ACHN (cell line): Measurements from ENCODE around the gene ULBP1.
"Not testable (repeated sequence)": the region's sequence is repeated elsewhere in the genome, so short reads cannot be mapped to it uniquely, and the experiment has no call there.

Source experiments
- DNase-seq: peaks from one replicate; pipeline ENCODE4 v3.0.0-alpha.2; 2015
- in situ Hi-C: cut with HindIII; loops from 2 replicates; pipeline ENCODE4 v1.10.0; 2017; ENCODE audit warnings: low sequenced_read_pairs, low pct_ligation_motif_present, low pct_unique_long_range_greater_than_20kb

The ULBP1 gene

DNA sequence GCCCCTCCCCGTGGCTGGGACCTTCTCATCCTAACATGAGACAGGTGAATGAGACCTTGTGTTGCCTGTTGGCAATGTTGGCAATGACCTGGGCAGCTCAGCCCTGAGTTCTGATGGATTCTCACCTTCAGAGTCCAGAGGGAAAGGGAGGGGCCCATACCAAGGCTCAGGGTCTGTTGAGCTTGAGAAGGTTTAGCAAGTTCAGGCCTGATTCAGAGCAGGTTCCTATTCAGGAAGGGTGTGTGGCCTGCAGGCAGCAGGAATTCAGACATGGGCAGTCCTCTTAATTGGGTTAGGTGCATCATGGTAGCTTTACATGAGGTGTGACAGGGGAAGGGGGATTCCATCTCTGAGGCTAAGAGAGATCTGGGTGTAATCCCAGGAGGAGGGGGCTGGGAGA lies 16.2 kb upstream of the ULBP1 start:
- in situ Hi-C loops = not testable (repeated sequence)

GRCh38 chr6:149948011-149948410 lies 15.7 kb upstream of the ULBP1 start:
- DNase-seq = no peak
- in situ Hi-C loops = no loop called here

More for the DNA sequence above, 16.2 kb upstream of the ULBP1 start:
- not testable (repeated sequence) for DNase-seq

- in situ Hi-C loops = no loop called here
- DNase-seq = no peak
Measured at GRCh38 chr6:149948616-149949015, 15.1 kb upstream of the ULBP1 start.

GRCh38 chr6:149950423-149950822 lies 13.3 kb upstream of the ULBP1 start:
- no peak for DNase-seq
- in situ Hi-C loops = no loop called here

DNA sequence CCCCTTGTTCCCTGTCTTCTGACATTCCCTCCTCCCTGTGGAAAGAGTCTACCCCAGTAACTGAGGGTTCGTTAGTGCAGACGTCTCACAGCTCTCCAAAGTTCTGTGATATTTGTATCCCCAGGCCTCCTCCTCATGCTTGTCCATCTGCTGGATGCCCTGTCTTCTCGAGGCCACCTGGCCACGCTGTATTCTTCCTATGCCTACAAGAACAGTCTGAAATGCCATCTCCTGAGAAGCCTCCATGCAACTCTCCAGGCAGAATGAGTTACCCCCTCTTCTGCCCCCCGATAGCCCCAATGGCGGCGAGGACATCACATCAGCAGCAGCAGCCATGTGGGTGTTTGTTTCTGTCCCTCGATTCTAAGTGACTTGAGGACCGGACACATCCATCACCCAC lies 12.6 kb upstream of the ULBP1 start:
- no peak for DNase-seq
- in situ Hi-C loops = no loop called here

GRCh38 chr6:149951626-149952025 lies 12.1 kb upstream of the ULBP1 start:
- DNase-seq = no peak

GRCh38 chr6:149953390-149953789 lies 10.4 kb upstream of the ULBP1 start:
- in situ Hi-C loops, DNase-seq: not testable (repeated sequence)

More at GRCh38 chr6:149951626-149952025, 12.1 kb upstream of the ULBP1 start:
- in situ Hi-C loops = no loop called here

DNA sequence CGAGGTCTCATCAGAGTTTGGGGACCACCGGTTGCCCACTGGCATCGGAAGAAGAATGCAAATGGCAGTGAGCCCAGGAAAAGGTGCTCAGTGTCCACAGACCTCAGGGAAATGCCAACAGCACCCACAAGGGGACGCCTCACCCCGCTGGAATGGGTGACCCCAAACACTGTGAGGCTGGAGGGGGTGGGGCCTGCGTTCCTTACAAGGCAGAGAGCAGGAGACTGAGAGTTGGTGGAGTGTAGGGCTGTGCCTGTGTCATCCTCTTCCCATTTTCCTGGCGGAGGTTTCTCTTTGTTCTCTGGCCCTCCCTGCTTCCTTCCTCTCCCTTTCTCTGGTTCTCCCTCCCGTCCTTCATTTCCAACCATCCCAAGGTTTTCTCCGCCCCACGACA lies 9.8 kb upstream of the ULBP1 start:
- in situ Hi-C loops, DNase-seq: not testable (repeated sequence)

GRCh38 chr6:149954328-149954983 lies 9.3 kb upstream of the ULBP1 start:
- DNase-seq, in situ Hi-C loops: not testable (repeated sequence)

- in situ Hi-C loops, DNase-seq: not testable (repeated sequence)
Measured at GRCh38 chr6:149954984-149955653, 8.6 kb upstream of the ULBP1 start.

DNA sequence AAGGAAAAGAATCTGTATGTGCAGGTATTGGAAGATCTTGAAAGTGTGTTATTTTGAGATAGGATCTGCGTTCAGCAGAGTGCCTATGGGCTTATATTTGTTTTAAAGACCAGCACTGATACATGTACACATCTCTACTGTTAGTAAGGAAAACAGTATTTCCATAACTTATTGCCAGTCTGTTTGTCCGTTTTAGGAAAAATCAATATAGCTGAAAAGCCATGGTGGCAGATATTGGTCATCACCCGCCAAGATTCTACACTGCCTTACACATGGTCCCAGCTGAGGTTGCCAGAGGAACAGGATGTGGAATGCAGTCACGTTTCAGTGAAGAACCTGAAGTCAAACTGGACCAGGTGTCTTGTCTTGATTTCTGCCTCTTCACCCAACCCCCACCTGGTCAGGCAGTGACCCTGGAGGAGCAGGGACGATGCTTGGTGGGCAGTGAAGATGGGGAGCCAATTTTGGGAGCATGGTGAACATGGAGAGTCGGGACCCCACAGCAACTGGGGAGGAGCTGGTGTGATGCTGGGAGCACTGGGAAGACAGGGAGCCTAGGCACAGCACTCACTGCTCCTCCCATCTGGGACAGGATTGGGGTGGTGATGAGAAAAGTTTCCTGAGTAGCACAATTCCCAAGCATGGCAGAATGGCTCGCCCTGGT lies 8.0 kb upstream of the ULBP1 start:
- in situ Hi-C loops = not testable (repeated sequence)

GRCh38 chr6:149958124-149958523 lies 5.6 kb upstream of the ULBP1 start:
- DNase-seq, in situ Hi-C loops: not testable (repeated sequence)

More for the DNA sequence above, 8.0 kb upstream of the ULBP1 start:
- not testable (repeated sequence) for DNase-seq

DNA sequence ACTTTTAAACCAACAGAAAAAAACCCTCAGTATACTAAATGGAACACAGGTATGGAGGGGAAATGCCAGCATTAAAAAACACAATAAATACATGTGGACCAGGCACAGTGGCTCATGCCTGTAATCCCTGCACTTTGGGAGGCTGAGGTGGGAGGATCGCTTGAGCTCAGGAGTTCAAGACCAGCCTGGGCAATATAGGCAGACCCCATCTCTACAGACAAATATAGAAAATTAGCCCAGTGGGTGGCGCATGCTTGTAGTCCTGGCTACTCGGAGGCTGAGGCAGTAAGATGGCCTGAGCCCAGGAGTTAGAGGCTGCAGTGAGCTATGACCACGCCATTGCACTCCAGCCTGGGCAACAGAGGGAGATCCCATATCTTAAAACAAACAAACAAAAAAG lies 3.9 kb upstream of the ULBP1 start:
- DNase-seq = not testable (repeated sequence)

GRCh38 chr6:149960488-149960887 lies 3.3 kb upstream of the ULBP1 start:
- in situ Hi-C loops = no loop called here
- DNase-seq = no peak

More for the DNA sequence above, 3.9 kb upstream of the ULBP1 start:
- in situ Hi-C loops = not testable (repeated sequence)

- DNase-seq = peak; percentile 61
- in situ Hi-C loops = no loop called here
Measured at GRCh38 chr6:149961728-149962425, 1.9 kb upstream of the ULBP1 start.

DNA sequence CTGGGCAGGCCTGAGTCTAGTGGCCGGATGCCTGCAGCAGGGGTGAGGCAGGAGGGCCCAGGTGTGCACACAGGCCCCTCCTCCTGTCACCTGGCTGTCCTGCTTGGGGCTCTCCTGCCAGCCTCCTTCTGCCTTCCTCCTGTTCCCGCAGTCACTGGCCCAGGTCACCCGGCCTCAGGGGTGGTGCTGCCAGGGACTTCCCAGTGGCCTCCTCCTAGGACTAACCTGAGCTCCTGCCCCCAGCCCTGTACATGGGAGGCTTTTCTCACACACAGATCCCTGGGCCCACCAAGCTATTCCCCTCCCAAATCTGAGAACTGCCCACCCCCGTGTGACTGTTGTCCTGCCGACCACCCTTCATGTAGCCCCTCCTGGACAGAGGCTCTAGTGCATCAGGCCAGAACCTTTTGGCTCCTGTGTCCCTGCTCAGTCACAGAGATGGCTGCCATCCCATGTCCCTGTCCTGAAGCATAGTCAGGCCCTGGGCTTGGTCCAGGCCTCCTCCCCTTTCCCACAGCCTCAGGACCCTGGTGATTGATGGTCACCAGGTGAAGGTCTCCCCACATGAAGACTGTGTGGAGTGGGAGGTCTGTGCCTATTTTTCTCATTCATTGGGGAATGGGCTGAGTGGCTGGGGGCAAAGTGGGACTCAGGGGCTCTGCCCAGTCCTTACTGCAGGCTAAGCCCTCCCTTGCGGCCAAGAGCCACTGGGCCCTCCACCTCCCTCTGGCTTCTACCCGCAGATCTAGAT lies 1.1 kb upstream of the ULBP1 start:
- in situ Hi-C loops = no loop called here
- no peak for DNase-seq

- in situ Hi-C loops = no loop called here
- DNase-seq = peak; percentile 83
Measured at GRCh38 chr6:149963212-149963461, 606 bp upstream of the ULBP1 start.

GRCh38 chr6:149964308-149965193 lies 808 bp downstream of the ULBP1 start:
- in situ Hi-C loops = no loop called here
- DNase-seq = no peak
